Measurements from ENCODE around the gene STXBP6.

The STXBP6 gene

DNA sequence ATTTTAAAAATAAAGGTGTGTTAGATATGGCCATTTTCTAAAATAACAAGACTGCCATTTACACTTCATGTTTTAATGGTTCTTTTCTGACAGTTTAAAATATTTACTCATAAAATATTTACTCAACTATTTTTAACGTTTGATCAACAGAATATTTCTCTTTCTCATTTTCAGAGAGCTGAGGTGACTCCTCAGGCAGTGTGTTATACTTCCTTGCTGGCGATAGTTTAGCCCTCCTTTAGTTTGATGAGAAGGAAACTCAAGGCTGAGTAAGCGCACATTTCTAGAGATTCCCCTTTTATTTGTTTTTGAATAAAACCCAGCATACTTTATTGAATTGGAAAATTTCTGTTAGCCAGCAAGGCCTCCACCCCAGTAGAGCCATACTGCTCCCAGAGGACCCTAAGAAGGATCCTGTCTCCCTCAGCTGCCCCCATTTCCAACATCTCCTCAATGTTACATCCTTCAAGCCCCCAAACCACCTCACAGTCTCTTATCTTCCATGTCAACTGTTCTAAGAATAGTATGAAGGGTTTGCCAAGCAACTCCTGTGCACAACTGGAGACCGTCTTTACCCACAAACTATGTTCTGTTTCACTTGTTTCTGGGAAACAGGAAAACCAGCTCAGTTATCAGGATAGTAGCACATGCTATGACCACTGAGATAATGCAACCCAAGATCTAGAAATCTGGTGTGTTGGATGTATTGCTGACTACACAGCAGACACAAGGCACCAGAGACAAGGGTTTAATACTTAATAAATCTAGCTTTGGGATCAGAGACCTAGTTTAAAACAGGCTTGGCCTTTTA is 129.5 kb downstream of the STXBP6 start:
- no peak for DNase-seq (ENCODE audit: low read depth in 2 of 3, low spot score in 1 of 3)

DNA sequence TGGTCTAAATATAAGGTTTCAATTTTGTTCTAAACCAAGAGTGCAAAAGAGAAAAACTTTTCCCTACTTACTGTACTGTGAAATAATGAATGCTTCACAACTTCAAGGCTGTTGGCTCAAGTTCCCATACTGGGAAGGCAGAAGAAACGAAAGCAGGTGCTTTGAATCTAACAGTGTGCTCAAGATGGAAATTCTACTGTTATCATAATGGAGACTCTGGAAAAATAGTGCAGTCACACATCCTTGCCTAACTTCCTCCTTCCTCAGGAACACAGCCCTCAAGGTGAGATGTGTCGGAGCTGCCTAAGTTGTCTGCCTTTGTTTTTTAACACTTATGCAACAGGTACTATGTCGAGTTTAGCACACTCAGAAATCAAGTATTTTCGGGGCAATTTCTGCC is 131.1 kb downstream of the STXBP6 start:
- DNase-seq (ENCODE audit: low read depth in 2 of 3, low spot score in 1 of 3): no peak

DNA sequence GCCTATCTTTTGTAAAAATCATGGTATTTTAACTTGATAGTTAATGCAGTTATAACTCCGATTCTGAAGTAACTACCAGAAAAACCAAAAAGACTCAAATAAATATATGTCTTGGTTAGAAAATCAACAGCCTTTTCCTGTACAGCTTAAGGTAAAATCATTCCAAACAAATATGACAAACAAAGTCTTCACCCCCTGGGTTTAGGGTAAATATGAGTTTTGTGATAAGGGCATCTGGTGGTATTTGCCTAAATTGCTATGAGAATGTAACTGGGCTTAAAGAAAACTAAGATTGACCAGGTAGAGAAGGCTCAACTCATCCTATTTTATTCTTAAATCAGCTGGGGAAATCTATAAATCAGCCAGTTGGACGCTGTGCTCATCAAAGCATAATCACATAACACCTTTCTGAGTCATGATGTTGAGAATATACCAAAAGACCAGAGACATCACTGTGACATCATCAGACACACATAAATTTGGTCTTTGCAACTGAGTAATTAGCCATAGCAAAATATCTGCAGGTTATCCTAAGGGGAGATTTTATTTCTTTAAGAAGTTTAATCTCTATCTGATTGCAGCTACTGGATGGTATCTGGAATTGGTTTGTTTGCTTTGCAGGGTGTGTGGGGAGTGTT is 133.9 kb downstream of the STXBP6 start:
- DNase-seq (ENCODE audit: low read depth in 2 of 3, low spot score in 1 of 3): no peak

- DNase-seq (ENCODE audit: low read depth in 2 of 3, low spot score in 1 of 3): no peak
Observed at GRCh38 chr14:24915403-24915921, 134.5 kb downstream of the STXBP6 start.

DNA sequence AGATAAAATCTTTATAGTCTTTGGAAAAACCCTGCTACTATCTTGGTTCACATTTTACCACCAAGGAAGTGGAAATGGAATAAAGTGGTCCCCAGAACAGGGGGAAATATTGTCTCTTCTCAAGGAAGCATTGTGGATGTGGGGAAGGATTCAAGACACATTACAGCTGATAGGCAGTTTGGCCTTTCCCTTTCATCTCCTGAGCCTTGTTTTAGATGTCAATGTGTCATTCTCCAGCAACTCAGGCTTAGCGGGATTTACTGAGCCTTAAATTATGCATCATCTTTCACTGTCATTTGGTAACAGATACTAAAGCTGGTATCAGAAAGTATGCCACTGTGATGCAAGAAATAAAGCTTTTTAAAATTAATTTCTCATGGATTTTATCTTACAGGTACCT is 136.2 kb downstream of the STXBP6 start:
- no peak for DNase-seq (ENCODE audit: low read depth in 2 of 3, low spot score in 1 of 3)

DNA sequence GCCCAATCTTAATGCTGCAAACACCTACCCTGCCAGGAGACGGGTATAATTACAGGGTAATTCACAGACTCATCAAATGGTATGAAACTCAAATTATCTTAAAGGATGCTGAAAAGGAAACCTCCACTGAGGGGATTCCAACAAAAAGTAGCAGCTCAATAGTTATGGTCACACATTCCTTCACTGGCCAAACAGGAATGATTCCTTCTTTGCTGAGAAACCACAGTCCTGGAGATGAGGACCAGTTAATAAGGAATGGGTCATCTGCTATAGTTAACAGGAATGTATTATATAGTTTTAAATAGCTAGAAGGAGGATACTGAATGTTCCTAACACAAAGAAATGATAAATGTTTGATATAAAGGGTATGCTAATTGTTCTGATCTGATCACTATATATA is 136.9 kb downstream of the STXBP6 start:
- no peak for DNase-seq (ENCODE audit: low read depth in 2 of 3, low spot score in 1 of 3)

- DNase-seq (ENCODE audit: low read depth in 2 of 3, low spot score in 1 of 3): no peak
Observed at GRCh38 chr14:24911324-24912109, 138.4 kb downstream of the STXBP6 start.

GRCh38 chr14:24910408-24910986 is 139.4 kb downstream of the STXBP6 start:
- DNase-seq (ENCODE audit: low read depth in 2 of 3, low spot score in 1 of 3): no peak

- no peak for DNase-seq (ENCODE audit: low read depth in 2 of 3, low spot score in 1 of 3)
Observed at GRCh38 chr14:24909523-24910302, 140.2 kb downstream of the STXBP6 start.

- no peak for DNase-seq (ENCODE audit: low read depth in 2 of 3, low spot score in 1 of 3)
Observed at GRCh38 chr14:24908592-24909236, 141.2 kb downstream of the STXBP6 start.

GRCh38 chr14:24904533-24904932 is 145.4 kb downstream of the STXBP6 start:
- no peak for DNase-seq (ENCODE audit: low read depth in 2 of 3, low spot score in 1 of 3)

DNA sequence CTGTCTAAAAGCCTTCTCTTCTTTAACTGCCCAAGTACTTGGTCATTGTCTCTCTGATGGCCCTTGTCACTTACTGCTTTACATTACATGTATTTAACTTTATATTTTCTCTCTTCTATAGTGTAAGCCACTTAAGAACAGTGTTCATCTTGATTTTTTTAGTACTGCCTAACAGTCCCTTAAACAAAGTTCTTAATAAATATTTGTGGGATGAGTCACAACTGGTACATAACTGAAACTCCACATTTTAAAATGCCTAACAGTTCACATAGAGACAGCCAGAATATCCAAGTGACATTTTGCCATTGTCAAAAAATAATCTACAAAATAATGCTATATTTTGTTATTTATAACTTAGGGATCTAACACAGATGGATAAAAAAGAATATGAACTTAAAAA is 146.6 kb downstream of the STXBP6 start:
- DNase-seq (ENCODE audit: low read depth in 2 of 3, low spot score in 1 of 3): no peak

DNA sequence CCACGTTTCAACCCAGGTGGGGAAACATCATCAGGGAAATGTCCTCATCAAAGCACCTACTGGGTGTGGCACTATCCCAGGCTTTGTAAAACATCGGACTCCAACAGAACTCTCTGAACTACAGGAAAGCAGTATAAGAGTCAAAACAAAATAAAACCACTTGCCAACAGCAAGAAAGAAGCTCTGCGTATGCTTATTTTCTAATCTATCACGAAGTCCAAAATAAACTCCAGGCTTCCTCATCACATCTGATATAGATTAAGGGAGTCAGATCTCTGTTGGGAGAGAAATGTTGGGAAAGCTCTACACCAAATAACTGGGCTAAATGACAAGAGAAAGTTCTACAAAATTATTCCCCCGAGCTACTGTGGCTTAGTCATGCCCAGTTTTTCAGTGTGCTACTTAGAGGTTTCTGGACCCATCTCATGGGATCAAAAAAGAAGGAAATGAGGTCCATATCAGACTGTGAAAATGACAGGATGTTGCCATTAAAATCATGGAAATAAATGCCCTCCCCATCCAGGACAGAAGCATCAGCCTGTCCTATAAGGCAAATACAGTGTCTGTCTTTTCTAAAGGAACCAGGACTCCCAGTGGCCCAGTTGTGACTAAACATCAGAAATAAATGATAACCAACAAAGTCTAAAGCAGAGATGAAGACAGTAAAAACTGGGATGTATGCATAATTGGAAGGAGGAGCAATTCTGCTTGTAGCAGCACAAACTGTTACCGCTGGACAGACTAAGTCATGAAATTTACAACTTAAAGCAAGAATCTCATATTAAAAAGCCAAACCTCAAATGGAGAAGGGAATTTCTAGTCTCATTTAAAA is 149.5 kb downstream of the STXBP6 start:
- DNase-seq (ENCODE audit: low read depth in 2 of 3, low spot score in 1 of 3): no peak

DNA sequence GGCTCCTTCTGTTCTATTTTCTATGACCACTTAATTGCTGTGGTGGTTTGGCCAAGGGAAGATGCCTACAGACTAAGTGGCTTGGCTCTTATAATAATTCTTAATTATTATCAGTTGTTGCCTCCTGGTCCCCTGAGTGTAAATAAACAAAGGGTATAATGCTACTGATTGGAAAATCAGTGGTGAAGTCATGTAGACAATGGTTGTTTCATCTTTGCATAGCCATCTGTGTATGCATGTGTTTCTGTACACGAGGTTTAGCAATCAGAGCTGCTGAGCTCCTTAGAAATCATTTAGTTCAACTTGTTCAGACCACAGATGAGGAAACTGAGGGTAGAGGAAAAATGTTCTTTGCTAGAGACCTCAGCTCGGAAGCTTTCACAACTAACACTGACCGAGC is 152.2 kb downstream of the STXBP6 start:
- DNase-seq (ENCODE audit: low read depth in 2 of 3, low spot score in 1 of 3): no peak

DNA sequence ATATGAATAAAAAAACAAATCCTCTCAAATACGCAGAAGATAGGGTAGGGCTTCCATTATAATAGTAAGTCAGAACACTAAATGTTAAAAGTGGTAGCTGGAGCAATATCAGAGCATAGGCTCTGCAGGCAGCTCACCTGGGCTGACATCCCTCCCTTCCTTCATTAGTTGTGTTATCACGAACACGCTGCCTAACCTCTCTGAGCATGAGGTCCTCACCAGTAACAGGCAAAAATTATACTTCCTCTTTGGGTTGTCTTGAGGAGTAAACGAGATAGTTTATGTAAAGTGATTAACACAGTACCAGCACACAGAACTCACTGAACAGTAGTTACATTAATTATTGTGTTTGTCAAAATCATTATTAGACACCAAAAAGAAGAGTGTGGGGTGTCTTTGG is 154.3 kb downstream of the STXBP6 start:
- no peak for DNase-seq (ENCODE audit: low read depth in 2 of 3, low spot score in 1 of 3)

GRCh38 chr14:24895243-24895583 is 154.7 kb downstream of the STXBP6 start:
- DNase-seq (ENCODE audit: low read depth in 2 of 3, low spot score in 1 of 3): no peak

- DNase-seq (ENCODE audit: low read depth in 2 of 3, low spot score in 1 of 3): no peak
Observed at GRCh38 chr14:24894583-24895242, 155.2 kb downstream of the STXBP6 start.

GRCh38 chr14:24892497-24893051 is 157.4 kb downstream of the STXBP6 start:
- no peak for DNase-seq (ENCODE audit: low read depth in 2 of 3, low spot score in 1 of 3)

Measured in stimulated activated CD4-positive, alpha-beta T cell treated with anti-CD3 and anti-CD28 coated beads, Interleukin-12 subunit alpha, Interleukin-12 subunit beta, amount 100 ng/mL, for 48 hours (primary cell).